ENCODE results near the gene CASP2. TPM values are rescaled to one million over a fixed set of nuclear protein-coding genes. Genes with fewer than 3 reads are reported as not detected.

CASP2 gene
- total and polyA plus RNA-seq, 4 donors, result 7.7 to 40.0 (median 23.3) TPM

- peaks cover 0 to 3% (median 0%) of the 10 kb centered on the region in 4 donors for H3K9me3 ChIP-seq (ENCODE audit: control insufficient read depth in 4 of 4, insufficient read depth in 3 of 4, low read length in 3 of 4)
- DNase-seq (no peak), ATAC-seq (ENCODE audit: insufficient read depth, low FRiP score) (no peak)
- WGBS, 2 donors, result 78 to 93% methylated on average over 3 of the region's 3 CpGs
- H3K27me3 ChIP-seq (ENCODE audit: control insufficient read depth in 3 of 3, insufficient read depth in 3 of 3, low read length in 2 of 3), result peaks cover 0 to 22% (median 4%) of the 10 kb centered on the region in 3 donors
- no peak overlapping the region for H3K4me3 ChIP-seq
- no peak overlapping the region for H3K27ac ChIP-seq (ENCODE audit: low read depth in 1 of 2, low read length in 1 of 2)
- no peak overlapping the region for H3K9ac ChIP-seq (ENCODE audit: insufficient read depth in 1 of 2, low read length in 2 of 2)
- peaks cover 0 to 4% (median 0%) of the 10 kb centered on the region in 5 donors for H3K4me1 ChIP-seq (ENCODE audit: control insufficient read depth in 5 of 5, insufficient read depth in 5 of 5, low read length in 5 of 5)
- no peak for TF ChIP-seq CTCF (IDR thresholded peaks at IDR 0.05; ENCODE audit: control extremely low read depth, extremely low read depth)
- H3K36me3 ChIP-seq (ENCODE audit: control insufficient read depth in 4 of 4, insufficient read depth in 4 of 4, low read length in 4 of 4), result no peaks in the 10 kb centered on the region
Observed at GRCh38 chr7:143343596-143343995, 55.4 kb downstream of the CASP2 start.

GRCh38 chr7:143345428-143345900 lies 57.3 kb downstream of the CASP2 start:
- Histone ChIP-seq H3K36me3 (ENCODE audit: control insufficient read depth in 4 of 4, insufficient read depth in 4 of 4, low read length in 4 of 4) (no peaks in the 10 kb centered on the region), H3K27me3 (ENCODE audit: control insufficient read depth in 3 of 3, insufficient read depth in 3 of 3, low read length in 2 of 3) (peaks cover 0 to 20% (median 4%) of the 10 kb centered on the region in 3 donors), H3K27ac (ENCODE audit: low read depth in 1 of 2, low read length in 1 of 2) (no peak overlapping the region), H3K9ac (ENCODE audit: insufficient read depth in 1 of 2, low read length in 2 of 2) (no peak overlapping the region), H3K4me1 (ENCODE audit: control insufficient read depth in 5 of 5, insufficient read depth in 5 of 5, low read length in 5 of 5) (peaks cover 0 to 4% (median 0%) of the 10 kb centered on the region in 5 donors), H3K9me3 (ENCODE audit: control insufficient read depth in 4 of 4, insufficient read depth in 3 of 4, low read length in 3 of 4) (peaks cover 0 to 3% (median 0%) of the 10 kb centered on the region in 4 donors), H3K4me3 (no peak overlapping the region)
- peak; percentile 72 for ATAC-seq (ENCODE audit: insufficient read depth, low FRiP score)
- peak; percentile 29 to 57 (median 46) for DNase-seq
- 6 to 9% methylated on average over 34 to 35 of the region's 35 CpGs for WGBS, 2 donors
- peak; percentile 23 for TF ChIP-seq CTCF (IDR thresholded peaks at IDR 0.05; ENCODE audit: control extremely low read depth, extremely low read depth)

GRCh38 chr7:143346018-143346417 lies 57.9 kb downstream of the CASP2 start:
- Histone ChIP-seq H3K4me3 (no peak overlapping the region), H3K27ac (ENCODE audit: low read depth in 1 of 2, low read length in 1 of 2) (no peak overlapping the region), H3K27me3 (ENCODE audit: control insufficient read depth in 3 of 3, insufficient read depth in 3 of 3, low read length in 2 of 3) (peaks cover 0 to 20% (median 4%) of the 10 kb centered on the region in 3 donors), H3K4me1 (ENCODE audit: control insufficient read depth in 5 of 5, insufficient read depth in 5 of 5, low read length in 5 of 5) (peaks cover 0 to 4% (median 0%) of the 10 kb centered on the region in 5 donors), H3K9me3 (ENCODE audit: control insufficient read depth in 4 of 4, insufficient read depth in 3 of 4, low read length in 3 of 4) (peaks cover 0 to 3% (median 0%) of the 10 kb centered on the region in 4 donors), H3K9ac (ENCODE audit: insufficient read depth in 1 of 2, low read length in 2 of 2) (no peak overlapping the region), H3K36me3 (ENCODE audit: control insufficient read depth in 4 of 4, insufficient read depth in 4 of 4, low read length in 4 of 4) (no peaks in the 10 kb centered on the region)
- 90 to 91% methylated on average over 4 of the region's 4 CpGs for WGBS, 2 donors
- DNase-seq, result no peak
- no peak for TF ChIP-seq CTCF (IDR thresholded peaks at IDR 0.05; ENCODE audit: control extremely low read depth, extremely low read depth)
- ATAC-seq (ENCODE audit: insufficient read depth, low FRiP score), result no peak

GRCh38 chr7:143347950-143348349 lies 59.8 kb downstream of the CASP2 start:
- WGBS, 2 donors, result 57 to 63% methylated on average over 5 of the region's 5 CpGs
- peaks cover 0 to 4% (median 0%) of the 10 kb centered on the region in 5 donors for H3K4me1 ChIP-seq (ENCODE audit: control insufficient read depth in 5 of 5, insufficient read depth in 5 of 5, low read length in 5 of 5)
- H3K9me3 ChIP-seq (ENCODE audit: control insufficient read depth in 4 of 4, insufficient read depth in 3 of 4, low read length in 3 of 4), result no peaks in the 10 kb centered on the region
- ATAC-seq (ENCODE audit: insufficient read depth, low FRiP score) (no peak), DNase-seq (no peak)
- H3K9ac ChIP-seq (ENCODE audit: insufficient read depth in 1 of 2, low read length in 2 of 2), result no peak overlapping the region
- H3K27me3 ChIP-seq (ENCODE audit: control insufficient read depth in 3 of 3, insufficient read depth in 3 of 3, low read length in 2 of 3), result peaks cover 0 to 20% (median 4%) of the 10 kb centered on the region in 3 donors
- no peak overlapping the region for H3K4me3 ChIP-seq
- H3K36me3 ChIP-seq (ENCODE audit: control insufficient read depth in 4 of 4, insufficient read depth in 4 of 4, low read length in 4 of 4), result no peaks in the 10 kb centered on the region
- TF ChIP-seq CTCF (IDR thresholded peaks at IDR 0.05; ENCODE audit: control extremely low read depth, extremely low read depth), result no peak
- no peak overlapping the region for H3K27ac ChIP-seq (ENCODE audit: low read depth in 1 of 2, low read length in 1 of 2)
